Natural killer cell (primary cell): ENCODE measurements around the gene LPAR1. TPM values are rescaled to one million over a fixed set of nuclear protein-coding genes. Genes with fewer than 3 reads are reported as not detected.

Source experiments
- ATAC-seq, 3 donors: fragments of 150-1000 bp in 2 of 3; fragments of 200-7000 bp in 1 of 3; cut with Tn5 transposase; 1 replicate in 1 of 3; 2 replicates in 2 of 3; pipeline ENCODE4 v1.10.0; 2021; ENCODE audit warnings: mild to moderate bottlenecking in 2 of 3, moderate library complexity in 2 of 3
- DNase-seq, 2 donors: peaks; one replicate each; pipeline versions ENCODE4 v3.0.0 to v3.0.0-alpha.2; 2013 to 2021; ENCODE audit warnings: mixed read lengths in 1 of 2
- H3K27ac ChIP-seq: one replicate; pipeline ENCODE4 v1.5.1; 2013; ENCODE audit warnings: mild to moderate bottlenecking, low read length
- H3K27me3 ChIP-seq: one replicate; pipeline ENCODE4 v1.6.1; 2013; ENCODE audit warnings: low read length; ENCODE audit not compliant: control insufficient read depth, insufficient read depth
- H3K36me3 ChIP-seq: one replicate; pipeline ENCODE4 v1.6.1; 2013; ENCODE audit warnings: low read length; ENCODE audit not compliant: control insufficient read depth, insufficient read depth
- H3K4me1 ChIP-seq: one replicate; pipeline ENCODE4 v1.6.1; 2013; ENCODE audit warnings: low read length; ENCODE audit not compliant: control insufficient read depth, insufficient read depth
- H3K4me3 ChIP-seq: one replicate; pipeline ENCODE4 v1.5.1; 2013; ENCODE audit warnings: low read length
- H3K9me3 ChIP-seq: one replicate; pipeline ENCODE4 v1.6.1; 2013; ENCODE audit warnings: low read length; ENCODE audit not compliant: control insufficient read depth, insufficient read depth
- H3K27ac Mint-ChIP-seq, 2 donors: one replicate each; pipeline ENCODE4 v1.8.0; 2022; ENCODE audit warnings: mild to moderate bottlenecking in 2 of 2, mixed read lengths in 2 of 2, moderate library complexity in 1 of 2
- H3K27me3 Mint-ChIP-seq, 2 donors: one replicate each; pipeline ENCODE4 v1.8.0; 2022; ENCODE audit warnings: low read depth in 2 of 2, mixed read lengths in 2 of 2
- H3K36me3 Mint-ChIP-seq: one replicate; pipeline ENCODE4 v1.8.0; 2022; ENCODE audit warnings: mixed read lengths
- H3K4me1 Mint-ChIP-seq, 2 donors: one replicate each; pipeline ENCODE4 v1.8.0; 2022; ENCODE audit warnings: mixed read lengths in 2 of 2
- H3K4me3 Mint-ChIP-seq: one replicate; pipeline ENCODE4 v1.8.0; 2022; ENCODE audit warnings: mild to moderate bottlenecking, moderate library complexity, mixed read lengths
- H3K9me3 Mint-ChIP-seq, 2 donors: one replicate each; pipeline ENCODE4 v1.8.0; 2022; ENCODE audit warnings: mixed read lengths in 2 of 2
- WGBS: methylation state at CpG from one replicate; pipeline ENCODE4 v1.1.7; 2013; ENCODE audit warnings: missing lambda C conversion rate; ENCODE audit not compliant: insufficient coverage; 5-methylcytosine and 5-hydroxymethylcytosine counted together
- intact Hi-C: fragments of 100-400 bp; cut with micrococcal nuclease; formaldehyde crosslinking; loops from one replicate; pipeline ENCODE4 v1.14.2; 2022
- total RNA-seq, 4 donors: library from RNA; stranded (reverse); fragments of 120-200 nt in 1 of 4; gene quantifications; one replicate each; pipeline versions ENCODE4 v1.2.3 to v1.2.4, GENCODE V29; 2013 to 2022
- TF ChIP-seq, protein P1 (sequence below): fragments of 200-600 bp; IDR thresholded peaks from one replicate; pipeline ENCODE4 v1.8.0; 2022; ENCODE audit warnings: antibody characterized with exemption

LPAR1 gene
- total RNA-seq, 3 donors from 2014 or later (not counting 1 experiment from before 2014, with no cell fraction given): 0.48 to 0.50 TPM; not detected in 1

DNA sequence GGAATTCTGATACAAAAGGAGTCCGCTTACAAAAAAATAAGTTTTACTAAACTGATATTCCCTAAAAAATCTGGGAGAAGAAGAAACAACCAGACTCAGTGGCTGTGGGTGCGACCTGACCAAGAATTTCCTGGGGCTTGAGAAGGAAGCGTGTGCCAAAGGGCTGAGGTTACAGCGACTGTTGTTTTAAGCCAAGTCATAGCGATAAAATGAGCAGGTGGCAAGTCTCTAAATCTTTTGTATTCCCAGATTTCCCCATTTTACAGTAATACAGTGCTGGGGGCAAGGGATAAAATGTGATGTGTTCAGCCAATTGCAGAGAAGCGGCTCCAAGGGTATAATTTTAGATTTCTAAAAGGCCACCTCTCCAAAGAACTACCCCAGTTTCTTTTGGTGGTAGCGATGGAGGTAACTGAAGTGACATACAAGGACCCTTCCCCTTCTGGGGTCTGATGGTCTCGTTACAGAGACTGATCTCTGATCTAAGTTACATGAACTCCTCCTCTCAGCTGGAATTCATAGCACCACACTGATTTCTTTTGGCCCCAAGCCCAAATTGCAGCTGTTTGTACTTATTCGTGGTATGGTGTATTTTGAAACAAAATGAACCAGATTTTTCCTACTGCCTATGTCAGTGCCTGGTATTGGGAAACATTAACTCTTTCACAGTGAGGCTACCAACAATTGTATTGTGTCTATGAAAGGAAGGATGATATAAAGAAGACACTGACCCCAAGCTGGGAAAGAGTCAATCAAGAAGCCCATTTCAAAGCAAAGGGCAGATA is 41.6 kb downstream of the LPAR1 start:
- no peak for ATAC-seq
- 67% methylated on average over 8 of the region's 9 CpGs for WGBS
- Histone ChIP-seq H3K36me3 (no peaks in the 10 kb centered on the region), H3K9me3 (no peaks in the 10 kb centered on the region), H3K4me3 (no peak overlapping the region), H3K27ac (no peak overlapping the region), H3K27me3 (no peaks in the 10 kb centered on the region), H3K4me1 (peaks cover 4% of the 10 kb centered on the region)
- intact Hi-C loops: no loop called here
- no peak overlapping the region for H3K4me3 Mint-ChIP-seq
- no peaks in the 10 kb centered on the region for H3K27me3 Mint-ChIP-seq
- no peak overlapping the region for H3K27ac Mint-ChIP-seq
- H3K9me3 Mint-ChIP-seq: peaks cover 3 to 7% of the 10 kb centered on the region in 2 donors
- TF ChIP-seq, protein P1, sequence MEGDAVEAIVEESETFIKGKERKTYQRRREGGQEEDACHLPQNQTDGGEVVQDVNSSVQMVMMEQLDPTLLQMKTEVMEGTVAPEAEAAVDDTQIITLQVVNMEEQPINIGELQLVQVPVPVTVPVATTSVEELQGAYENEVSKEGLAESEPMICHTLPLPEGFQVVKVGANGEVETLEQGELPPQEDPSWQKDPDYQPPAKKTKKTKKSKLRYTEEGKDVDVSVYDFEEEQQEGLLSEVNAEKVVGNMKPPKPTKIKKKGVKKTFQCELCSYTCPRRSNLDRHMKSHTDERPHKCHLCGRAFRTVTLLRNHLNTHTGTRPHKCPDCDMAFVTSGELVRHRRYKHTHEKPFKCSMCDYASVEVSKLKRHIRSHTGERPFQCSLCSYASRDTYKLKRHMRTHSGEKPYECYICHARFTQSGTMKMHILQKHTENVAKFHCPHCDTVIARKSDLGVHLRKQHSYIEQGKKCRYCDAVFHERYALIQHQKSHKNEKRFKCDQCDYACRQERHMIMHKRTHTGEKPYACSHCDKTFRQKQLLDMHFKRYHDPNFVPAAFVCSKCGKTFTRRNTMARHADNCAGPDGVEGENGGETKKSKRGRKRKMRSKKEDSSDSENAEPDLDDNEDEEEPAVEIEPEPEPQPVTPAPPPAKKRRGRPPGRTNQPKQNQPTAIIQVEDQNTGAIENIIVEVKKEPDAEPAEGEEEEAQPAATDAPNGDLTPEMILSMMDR: no peak
- no peak for DNase-seq
- peaks cover 0 to 6% of the 10 kb centered on the region in 2 donors for H3K4me1 Mint-ChIP-seq
- H3K36me3 Mint-ChIP-seq: no peaks in the 10 kb centered on the region

DNA sequence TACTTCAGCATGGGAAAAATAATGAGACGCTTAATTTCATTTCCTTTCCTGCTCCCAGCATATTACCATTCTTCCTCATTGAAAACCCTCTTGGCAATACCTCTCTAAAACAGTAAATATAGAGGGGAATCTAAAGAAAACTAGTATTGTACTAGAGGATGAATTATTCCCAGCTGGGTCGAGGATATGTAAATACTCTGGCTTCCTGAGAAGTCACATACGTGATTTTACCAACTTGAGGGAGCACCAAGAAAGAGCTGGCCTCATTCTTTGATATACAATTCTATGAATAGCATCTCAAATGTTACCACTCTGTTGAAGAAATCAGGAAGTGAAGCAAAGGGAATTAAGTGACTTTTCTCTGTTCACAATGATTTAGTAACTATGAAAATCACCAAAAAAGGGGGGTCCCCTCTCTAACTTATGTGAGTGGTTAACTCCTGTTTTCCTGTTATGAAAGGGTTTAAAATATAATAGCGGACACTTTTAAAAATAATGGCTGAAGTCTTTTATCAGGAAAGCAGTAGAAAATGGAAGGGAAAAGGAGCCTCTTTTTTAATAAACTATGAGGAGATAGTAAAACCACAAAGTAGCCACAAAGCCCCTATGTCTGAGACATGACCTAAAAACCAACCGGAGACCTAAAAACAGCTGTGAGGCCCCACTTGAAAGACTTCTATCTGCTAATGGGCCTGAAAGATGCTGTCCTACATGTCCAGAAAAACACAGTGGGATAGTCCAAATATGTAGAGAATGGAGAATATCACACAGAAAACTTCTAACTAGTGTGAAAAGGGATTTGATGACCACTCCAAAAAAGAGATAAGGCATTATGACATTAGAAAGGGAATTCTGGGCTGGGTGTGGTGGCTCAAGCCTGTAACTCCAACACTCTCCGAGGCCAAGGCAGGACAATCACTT is 42.6 kb downstream of the LPAR1 start:
- 13% methylated on average over 3 of the region's 6 CpGs for WGBS
- Mint-ChIP-seq H3K27me3 (no peaks in the 10 kb centered on the region), H3K9me3 (peaks cover 3 to 4% of the 10 kb centered on the region in 2 donors), H3K4me1 (peaks cover 0 to 6% of the 10 kb centered on the region in 2 donors), H3K36me3 (no peaks in the 10 kb centered on the region), H3K4me3 (no peak overlapping the region), H3K27ac (no peak overlapping the region)
- no peak overlapping the region for H3K4me3 ChIP-seq
- peaks cover 4% of the 10 kb centered on the region for H3K4me1 ChIP-seq
- H3K36me3 ChIP-seq: no peaks in the 10 kb centered on the region
- DNase-seq (no peak), ATAC-seq (no peak)
- TF ChIP-seq, protein P1: no peak
- H3K9me3 ChIP-seq: no peaks in the 10 kb centered on the region
- no peak overlapping the region for H3K27ac ChIP-seq
- H3K27me3 ChIP-seq: no peaks in the 10 kb centered on the region
- intact Hi-C loops: no loop called here

DNA sequence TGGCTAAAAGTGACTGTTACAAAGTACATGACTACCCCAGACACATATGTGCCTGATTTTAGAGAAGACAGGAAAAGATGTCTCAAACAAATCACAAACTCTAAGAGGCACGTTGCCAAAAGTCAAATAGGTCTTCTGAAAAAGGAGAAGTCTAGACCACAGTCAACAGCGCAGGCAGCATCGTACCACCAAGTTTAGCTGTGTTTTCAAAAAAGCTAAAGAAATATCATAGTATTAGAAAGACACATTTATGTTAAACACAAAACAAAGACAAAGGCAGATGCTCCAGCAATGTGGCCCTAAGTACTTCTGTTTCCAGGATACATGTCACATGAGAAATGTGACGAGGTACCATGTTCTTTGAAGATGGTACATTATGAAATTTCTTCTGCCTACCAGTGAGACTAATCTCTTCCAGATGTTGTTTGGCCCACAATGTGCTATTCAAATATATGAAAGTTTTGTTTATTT is 43.5 kb downstream of the LPAR1 start:
- H3K4me3 Mint-ChIP-seq: no peak overlapping the region
- no peaks in the 10 kb centered on the region for H3K27me3 Mint-ChIP-seq
- peaks cover 4% of the 10 kb centered on the region for H3K4me1 ChIP-seq
- TF ChIP-seq, protein P1: no peak
- DNase-seq: no peak
- WGBS: 19% methylated on average over 4 of the region's 4 CpGs
- no peaks in the 10 kb centered on the region for H3K36me3 Mint-ChIP-seq
- H3K4me1 Mint-ChIP-seq: peaks cover 0 to 6% of the 10 kb centered on the region in 2 donors
- no peaks in the 10 kb centered on the region for H3K27me3 ChIP-seq
- H3K9me3 ChIP-seq: no peaks in the 10 kb centered on the region
- peaks cover 3 to 4% of the 10 kb centered on the region in 2 donors for H3K9me3 Mint-ChIP-seq
- H3K36me3 ChIP-seq: no peaks in the 10 kb centered on the region
- no peak overlapping the region for H3K27ac ChIP-seq
- H3K27ac Mint-ChIP-seq: no peak overlapping the region
- ATAC-seq: no peak
- intact Hi-C loops: no loop called here
- no peak overlapping the region for H3K4me3 ChIP-seq
